M059J (cell line): Measurements from ENCODE around the gene SLC2A11. TPM values are rescaled to one million over a fixed set of nuclear protein-coding genes. Genes with fewer than 3 reads are reported as not detected.
"Not testable (repeated sequence)": the region's sequence is repeated elsewhere in the genome, so short reads cannot be mapped to it uniquely, and the experiment has no call there.

ENCODE experiments used
- DNase-seq: peaks from one replicate; pipeline ENCODE4 v3.0.0-alpha.2; 2012; ENCODE audit warnings: low read depth
- total RNA-seq: library from RNA; depleted of rRNA; stranded (reverse); fragments of >200 nt; shearing (Covaris generic); gene quantifications from 2 replicates; pipeline ENCODE4 v1.2.3, GENCODE V29; 2014; rRNA removed

The SLC2A11 gene
- total RNA-seq, 1 experiment from 2014 or later = 9.5 TPM

DNA sequence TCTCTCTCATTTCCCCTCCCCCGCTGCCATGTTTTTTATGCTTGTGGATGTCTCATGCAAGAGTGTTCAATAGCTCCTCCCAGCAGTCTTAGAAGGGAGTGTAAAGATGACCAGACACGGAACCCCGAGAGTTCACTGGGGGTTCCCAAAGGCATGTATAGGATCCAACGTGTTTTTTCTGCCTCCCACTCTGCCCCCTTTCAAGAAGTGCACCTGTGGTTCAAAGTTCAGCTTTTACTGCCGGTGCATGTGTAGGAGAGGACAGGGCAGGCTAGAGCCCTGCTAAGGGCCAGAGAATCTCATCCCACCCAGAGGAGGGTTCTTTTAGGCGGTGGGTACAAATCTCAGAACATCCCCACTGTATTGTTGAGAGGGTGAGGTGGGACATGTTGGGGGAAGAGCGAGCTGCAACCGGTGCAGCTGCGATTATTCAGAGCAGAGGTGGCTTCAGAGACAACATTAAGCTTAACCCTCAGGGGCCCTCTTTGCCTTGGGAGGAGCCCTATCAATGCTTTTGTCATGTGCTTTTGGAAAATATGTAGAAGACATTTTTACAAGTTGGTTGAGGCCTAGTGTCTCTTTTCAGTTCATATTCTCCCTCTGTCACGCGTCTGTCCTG is 51.0 kb downstream of the SLC2A11 start:
- no peak for DNase-seq

DNA sequence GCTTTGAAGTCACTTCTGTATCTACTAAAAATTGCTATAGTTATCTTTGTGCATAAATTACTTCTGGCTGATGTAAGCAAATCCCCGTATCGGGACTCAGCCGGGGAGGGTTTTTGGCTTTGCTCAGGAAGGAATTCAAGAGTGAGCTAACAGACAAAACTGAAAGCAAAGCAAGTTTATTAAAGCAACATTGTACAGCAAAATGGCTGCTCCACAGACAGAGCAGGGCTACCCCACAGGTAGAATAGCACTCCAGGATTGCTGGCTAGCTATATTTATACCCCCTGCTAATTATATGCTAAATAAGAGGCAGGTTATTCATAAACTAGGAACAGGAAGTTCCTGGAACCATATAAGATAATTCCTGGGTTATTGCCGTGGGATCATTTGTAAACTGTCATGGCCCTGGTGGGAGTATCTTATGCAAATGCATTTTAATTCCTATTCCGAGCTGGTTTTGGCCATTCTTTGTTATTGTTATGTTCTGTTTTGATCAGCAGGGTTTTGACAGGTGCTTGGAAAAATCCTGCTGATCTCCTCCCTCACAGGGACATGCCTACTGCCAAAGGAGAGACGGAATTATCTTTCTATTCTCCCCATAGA is 51.7 kb downstream of the SLC2A11 start:
- no peak for DNase-seq

DNA sequence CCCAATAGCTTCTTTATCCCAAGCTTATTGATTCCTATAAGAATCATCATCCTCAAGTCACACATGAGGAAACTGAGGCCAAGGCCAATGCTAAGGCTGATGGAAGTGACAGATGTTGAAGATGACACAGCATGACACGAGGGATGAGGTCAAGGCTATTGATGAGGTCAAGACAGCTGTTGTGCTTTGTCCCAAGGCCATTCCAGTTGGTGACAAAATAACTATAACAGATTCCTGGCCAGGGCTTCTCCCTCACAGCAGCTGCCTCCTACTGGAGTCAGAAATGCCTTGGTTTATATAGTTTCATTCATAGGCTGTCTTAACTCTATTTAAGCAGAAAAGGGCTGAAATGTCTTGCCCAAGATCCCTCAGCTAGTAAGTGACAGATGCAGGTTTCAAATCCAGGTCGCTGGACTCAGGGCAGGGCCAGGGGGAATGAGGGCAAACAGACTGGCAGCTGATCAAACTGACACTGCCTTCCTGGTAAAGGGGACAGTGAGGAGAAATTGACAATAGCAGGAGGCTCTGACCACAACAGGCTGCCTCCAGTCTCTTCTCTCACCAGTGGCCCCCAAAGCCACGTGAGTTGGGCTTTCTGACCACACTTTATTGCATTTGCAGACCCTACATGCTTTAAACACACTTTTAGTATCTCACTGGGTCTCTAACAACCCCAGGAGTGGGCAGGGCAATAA is 53.0 kb downstream of the SLC2A11 start:
- no peak for DNase-seq

GRCh38 chr22:23911318-23911980 is 53.8 kb downstream of the SLC2A11 start:
- DNase-seq = no peak

DNA sequence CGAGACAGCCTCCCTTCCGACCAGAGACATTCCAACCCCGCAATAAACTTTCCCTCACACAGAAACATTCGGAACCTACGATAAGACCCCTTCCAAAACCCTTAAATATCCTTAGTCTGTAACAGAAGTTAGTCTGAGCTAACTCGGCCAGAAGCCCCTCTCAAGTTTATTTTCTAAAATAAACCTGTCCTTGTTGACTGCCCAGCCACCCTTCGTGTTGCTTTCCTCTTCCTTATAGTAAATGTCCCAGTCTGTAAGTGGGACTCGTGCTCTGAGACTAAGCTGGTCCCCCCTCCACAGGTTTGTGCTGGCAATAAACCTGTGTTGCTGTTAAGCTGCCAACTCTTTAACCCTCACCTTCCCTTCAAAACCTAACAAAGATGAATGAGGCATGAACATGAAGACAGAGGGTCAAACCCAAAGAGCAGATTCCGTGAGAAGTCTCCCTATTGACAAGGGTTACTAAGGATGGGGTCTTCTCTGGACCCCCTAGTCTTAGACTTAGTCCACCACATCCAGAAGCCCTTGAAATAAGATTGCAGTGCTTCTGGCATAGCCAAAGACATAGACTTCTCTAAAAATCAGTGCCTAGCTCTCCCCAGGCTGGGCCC is 54.7 kb downstream of the SLC2A11 start:
- DNase-seq = no peak

GRCh38 chr22:23913306-23913660 is 55.6 kb downstream of the SLC2A11 start:
- DNase-seq = no peak

GRCh38 chr22:23913661-23914353 is 56.1 kb downstream of the SLC2A11 start:
- DNase-seq = peak; percentile 97

DNA sequence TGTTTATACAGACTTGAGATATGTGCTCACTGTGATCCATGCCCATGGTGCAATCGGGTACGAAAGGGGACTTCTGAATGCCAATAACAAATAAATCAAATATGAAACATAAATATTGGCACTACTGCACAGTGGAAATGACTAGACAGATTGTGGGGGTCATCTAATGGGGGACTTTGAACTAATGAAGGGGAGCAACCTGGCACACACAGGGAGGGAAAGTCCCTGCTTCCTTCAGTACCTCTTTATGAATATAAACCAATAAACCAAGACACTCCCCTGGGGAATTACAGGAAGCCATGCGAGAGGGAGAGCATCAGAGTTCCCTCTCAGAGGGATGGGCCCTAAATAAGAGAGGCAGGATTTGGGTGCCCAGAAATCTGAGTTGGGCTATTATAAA is 57.6 kb downstream of the SLC2A11 start:
- no peak for DNase-seq

GRCh38 chr22:23920267-23920611 is 62.6 kb downstream of the SLC2A11 start:
- not testable (repeated sequence) for DNase-seq

DNA sequence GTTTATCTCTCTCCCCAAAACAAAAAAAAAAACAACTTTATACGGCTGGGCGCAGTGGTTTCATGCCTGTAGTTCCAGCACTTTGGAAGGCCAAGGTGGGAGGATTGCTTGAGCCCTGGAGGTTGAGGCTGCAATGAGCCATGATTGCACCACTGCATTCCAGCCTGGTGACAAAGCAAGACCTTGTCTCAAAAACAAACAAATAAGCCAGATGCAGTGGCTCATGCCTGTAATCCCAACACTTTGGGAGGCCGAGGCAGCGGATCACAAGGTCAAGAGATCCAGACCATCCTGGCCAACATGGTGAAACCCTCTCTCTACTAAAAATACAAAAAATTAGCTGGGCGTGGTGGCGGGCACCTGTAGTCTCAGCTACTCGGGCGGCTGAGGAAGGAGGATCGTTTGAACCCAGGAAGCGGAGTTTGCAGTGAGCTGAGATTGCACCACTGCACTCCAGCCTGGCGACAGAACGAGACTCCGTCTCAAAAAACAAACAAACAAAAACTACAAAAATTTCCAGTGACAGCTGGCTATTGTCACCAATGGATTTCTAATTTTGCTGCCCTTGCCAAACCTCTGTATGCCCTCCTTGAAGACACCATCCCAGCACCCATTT is 64.0 kb downstream of the SLC2A11 start:
- DNase-seq = peak; percentile 61

- no peak for DNase-seq
Measured at GRCh38 chr22:23922921-23923320, 65.2 kb downstream of the SLC2A11 start.

GRCh38 chr22:23925020-23925606 is 67.4 kb downstream of the SLC2A11 start:
- no peak for DNase-seq

DNA sequence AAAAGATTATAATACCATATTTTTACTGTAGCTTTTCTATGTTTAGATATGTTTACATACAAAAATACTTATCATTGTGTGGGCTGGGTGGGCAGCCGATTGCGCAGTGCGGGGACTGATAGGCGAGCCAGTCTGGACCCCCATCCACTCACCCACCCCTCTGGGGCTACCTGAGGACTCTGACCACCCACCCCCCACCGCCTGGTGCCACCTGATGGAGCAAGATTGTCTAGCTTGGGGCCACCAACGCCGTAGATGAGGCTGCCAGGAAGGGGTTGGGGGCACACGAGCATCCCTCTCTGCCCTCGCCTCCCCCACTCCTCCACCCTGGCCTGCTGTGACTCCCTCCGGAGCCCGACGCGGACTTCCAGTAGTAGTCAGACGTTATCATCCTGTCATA is 68.9 kb downstream of the SLC2A11 start:
- DNase-seq = no peak

Other genes starting within 250 kb of the SLC2A11 start
- gene DRICH1, start 225.6 kb upstream of the SLC2A11 start, total RNA-seq = not detected in 2 replicates
- gene RGL4, start 166.9 kb upstream of the SLC2A11 start, total RNA-seq = not detected in 2 replicates
- 2.6 and 2.7 TPM in 2 replicates for gene ZNF70, start 106.8 kb upstream of the SLC2A11 start, total RNA-seq
- not detected in 2 replicates for gene VPREB3, start 103.5 kb upstream of the SLC2A11 start, total RNA-seq
- gene C22orf15, start 94.9 kb upstream of the SLC2A11 start, total RNA-seq = not detected in 2 replicates
- gene CHCHD10, start 89.9 kb upstream of the SLC2A11 start, total RNA-seq = 1.9 and 2.8 TPM in 2 replicates
- gene MMP11, start 85.0 kb upstream of the SLC2A11 start, total RNA-seq = 1.9 and 4.2 TPM in 2 replicates
- gene SMARCB1, start 70.9 kb upstream of the SLC2A11 start, total RNA-seq = 42.5 and 54.0 TPM in 2 replicates
- 0.44 and 0.49 TPM in 2 replicates for gene DERL3, start 18.9 kb upstream of the SLC2A11 start, total RNA-seq
- gene MIF, start 36.5 kb downstream of the SLC2A11 start, total RNA-seq = 313 and 368 TPM in 2 replicates
- gene GSTT2B, start 103.3 kb downstream of the SLC2A11 start, total RNA-seq = 6.2 and 10.1 TPM in 2 replicates
- 3.7 and 4.1 TPM in 2 replicates for gene DDTL, start 109.0 kb downstream of the SLC2A11 start, total RNA-seq
- gene DDT, start 116.6 kb downstream of the SLC2A11 start, total RNA-seq = 133 and 197 TPM in 2 replicates
- gene GSTT2, start 122.3 kb downstream of the SLC2A11 start, total RNA-seq = 0.99 and 1.3 TPM in 2 replicates
- gene GSTT4, start 147.6 kb downstream of the SLC2A11 start, total RNA-seq = not detected in 2 replicates
- gene CABIN1, start 153.4 kb downstream of the SLC2A11 start, total RNA-seq = 13.1 and 24.1 TPM in 2 replicates